ENCODE results near the gene DTNA.

The DTNA gene

DNA sequence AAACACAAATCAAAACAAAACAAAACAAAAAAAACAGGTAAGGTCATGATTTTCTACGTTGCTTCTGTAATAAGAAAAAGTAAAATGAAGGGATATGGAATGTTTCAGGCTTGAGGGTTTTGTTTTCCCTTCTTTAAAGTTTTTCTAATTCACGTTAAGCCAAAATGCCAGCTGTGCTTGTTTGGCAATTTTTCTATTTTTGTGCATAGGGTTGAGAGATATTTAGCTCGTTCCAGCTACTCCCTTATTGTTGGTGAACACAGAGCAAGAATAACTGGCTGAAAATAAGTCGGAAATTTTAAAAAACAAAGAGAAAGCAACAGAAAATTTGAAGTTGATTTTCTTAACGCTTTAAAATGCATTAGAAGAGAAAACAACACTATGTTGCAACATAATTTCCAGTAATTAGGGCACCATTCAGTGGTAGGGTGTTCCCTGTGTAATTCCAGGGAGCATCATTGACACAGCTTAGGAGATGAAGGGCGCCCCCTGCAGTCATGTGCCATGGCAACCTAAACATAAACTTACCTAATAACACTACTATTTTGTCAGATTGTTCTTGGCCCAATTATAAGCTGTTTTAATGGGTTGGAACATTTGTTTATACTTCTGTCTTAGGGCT is 99.5 kb downstream of the DTNA start:
- no peak for DNase-seq

DNA sequence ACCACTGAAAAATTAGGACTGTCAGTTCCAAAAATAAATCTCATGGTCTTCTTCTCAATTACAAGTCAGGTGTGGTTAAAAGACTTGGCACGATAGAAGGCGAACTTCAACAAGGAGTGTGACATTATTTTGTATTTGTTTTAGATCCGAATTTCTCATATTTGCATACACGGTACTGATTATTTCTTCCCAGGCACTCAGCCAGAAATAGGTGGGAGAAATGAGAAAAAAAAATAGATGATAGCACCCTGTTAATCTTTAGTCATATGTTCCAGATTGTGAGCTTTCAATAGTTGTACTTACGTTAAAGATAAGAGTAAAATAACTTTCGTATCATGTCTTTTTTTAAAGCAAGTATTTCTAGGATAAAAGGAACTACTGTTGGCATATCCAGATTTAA is 106.1 kb downstream of the DTNA start:
- DNase-seq: no peak

DNA sequence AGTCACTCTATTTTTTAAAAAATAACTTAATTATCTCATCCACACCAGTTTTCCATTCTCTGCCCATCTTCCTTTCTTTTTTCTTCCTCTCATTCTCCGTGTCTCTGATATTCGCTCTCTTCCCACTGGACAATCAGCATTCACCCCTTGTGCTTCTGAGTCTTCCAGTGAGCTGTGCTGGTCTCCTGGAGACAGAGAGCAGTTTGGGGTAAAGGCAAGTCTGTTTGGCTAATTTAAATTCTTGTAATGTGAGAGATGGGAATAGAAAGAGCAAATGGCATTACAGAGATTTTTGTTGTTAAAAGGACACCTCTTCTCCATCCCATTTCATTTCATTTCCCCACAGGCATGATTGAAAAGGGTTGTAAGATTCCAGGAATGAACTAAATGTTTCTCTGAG is 107.5 kb downstream of the DTNA start:
- no peak for DNase-seq

DNA sequence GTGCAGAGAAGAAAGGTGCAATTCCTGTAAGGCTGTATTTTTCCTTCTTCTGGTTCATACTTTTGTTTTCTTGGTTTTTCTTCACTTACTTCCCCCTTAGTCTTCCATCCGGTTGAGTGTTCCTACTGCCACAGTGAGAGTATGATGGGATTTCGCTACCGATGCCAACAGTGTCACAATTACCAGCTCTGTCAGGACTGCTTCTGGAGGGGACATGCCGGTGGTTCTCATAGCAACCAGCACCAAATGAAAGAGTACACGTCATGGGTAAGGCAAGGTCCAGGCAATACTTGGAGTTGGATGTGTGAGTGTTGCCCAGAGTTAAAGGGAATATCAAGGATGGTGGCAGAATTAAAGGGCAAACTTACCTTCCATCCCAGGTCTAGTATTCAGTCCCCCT is 108.0 kb downstream of the DTNA start:
- no peak for DNase-seq

DNA sequence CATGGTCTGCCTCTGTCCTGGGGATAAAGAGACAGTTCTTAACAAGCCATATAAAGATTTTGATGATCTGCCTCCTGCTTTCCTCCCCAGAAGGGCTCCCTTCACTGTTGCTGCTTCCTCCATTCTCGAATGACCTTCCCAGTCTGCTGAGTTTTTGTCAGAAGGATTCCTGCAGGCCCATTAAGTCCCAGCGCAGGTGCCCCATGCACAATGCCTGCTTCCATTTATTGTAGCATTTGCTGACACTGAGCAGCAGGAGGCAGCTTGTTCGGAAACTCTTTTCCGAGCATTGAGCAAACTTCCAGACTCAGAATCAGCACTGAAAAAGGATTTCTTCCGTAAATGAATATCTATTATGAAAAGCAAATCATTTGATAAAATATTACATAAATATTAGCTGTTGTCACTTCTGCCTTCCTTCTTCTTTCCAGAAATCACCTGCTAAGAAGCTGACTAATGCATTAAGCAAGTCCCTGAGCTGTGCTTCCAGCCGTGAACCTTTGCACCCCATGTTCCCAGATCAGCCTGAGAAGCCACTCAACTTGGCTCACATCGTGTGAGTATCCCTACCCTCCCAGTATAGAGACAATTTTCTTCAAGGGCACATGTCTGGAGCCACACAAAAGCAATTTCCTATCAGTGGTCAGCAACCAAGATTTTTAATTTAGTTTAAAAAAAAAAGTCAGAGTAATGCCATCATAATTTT is 110.4 kb downstream of the DTNA start:
- no peak for DNase-seq

DNA sequence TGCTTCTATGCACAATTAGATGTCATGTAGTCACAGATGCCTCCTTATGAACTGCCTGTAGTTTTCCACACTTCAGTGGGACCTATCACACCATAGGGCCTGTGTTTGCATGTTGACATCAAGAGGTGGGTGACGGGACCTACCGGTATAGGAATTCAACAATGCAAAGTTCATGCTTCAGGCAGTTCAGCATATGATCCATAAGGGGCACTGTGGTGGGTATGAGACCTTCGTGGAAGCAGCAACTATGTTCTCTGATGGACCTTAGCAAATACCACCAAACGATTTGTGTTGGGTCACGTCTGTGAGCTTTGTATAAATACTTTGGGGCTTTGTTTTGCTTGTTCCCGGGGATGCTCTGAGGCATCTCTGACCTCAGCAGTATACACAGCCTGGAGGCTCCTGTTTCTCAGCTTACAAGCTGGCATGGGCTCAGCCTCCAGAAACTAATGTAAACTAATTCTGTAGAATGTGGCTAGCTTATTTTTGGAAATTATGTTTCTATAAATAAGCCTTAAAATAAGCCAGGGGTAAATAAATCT is 111.6 kb downstream of the DTNA start:
- no peak for DNase-seq

DNA sequence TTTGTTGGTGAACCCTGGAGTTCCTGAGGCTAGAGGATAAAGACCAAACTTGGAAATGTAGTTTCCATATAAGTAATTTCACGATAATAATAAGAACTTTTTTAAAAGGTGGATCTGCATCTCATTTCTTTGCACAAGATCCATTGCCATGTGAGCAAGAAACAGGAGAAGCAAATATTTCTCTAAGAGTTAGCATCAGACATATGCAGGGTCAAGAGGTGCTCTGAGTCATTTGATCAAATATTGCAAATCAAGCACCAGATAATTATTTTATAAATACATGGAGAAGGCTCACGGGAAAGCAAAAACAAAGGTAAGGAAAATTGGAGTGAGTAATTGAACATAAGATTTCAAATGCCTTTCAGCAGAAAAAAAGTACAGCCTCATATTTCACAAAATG is 118.0 kb downstream of the DTNA start:
- no peak for DNase-seq

DNA sequence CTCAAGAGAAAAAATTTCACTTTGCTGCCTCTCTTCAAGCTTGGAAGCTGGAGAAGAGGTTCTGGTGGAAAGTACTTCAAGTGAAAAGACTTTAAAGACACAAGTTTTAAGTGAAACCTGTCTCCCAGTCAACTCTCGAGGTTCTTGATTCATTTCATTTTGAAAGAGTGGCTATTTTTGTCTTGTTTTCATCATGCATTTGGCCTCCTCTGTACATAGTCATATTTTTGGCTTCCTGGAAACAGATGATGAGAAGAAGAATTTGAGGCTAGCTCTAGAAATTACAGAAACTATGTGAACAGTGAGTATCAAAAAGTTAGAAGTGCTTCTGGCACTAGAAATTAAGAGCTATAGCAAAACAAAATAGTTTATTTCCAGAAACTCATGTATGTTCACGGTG is 124.8 kb downstream of the DTNA start:
- no peak for DNase-seq

DNA sequence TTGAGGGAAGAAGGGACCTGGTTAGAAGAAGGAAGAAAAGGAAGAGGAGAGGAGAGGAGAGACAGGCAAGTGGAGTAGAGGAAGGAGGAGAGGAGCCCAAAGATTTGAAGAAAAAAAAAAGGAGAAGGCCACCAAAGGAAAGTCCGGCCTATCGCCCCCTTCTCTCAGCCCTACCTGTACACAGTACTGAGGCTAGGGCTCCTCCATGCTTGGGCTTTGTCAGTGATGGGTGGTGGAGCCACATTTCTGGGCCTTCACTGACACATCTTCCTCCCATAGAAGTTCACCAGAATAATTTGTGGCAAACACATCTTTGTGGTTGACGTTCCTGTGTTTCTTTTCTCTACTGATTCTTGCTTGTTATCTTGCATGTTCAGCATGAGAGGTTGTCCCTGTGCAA is 125.4 kb downstream of the DTNA start:
- DNase-seq: no peak

DNA sequence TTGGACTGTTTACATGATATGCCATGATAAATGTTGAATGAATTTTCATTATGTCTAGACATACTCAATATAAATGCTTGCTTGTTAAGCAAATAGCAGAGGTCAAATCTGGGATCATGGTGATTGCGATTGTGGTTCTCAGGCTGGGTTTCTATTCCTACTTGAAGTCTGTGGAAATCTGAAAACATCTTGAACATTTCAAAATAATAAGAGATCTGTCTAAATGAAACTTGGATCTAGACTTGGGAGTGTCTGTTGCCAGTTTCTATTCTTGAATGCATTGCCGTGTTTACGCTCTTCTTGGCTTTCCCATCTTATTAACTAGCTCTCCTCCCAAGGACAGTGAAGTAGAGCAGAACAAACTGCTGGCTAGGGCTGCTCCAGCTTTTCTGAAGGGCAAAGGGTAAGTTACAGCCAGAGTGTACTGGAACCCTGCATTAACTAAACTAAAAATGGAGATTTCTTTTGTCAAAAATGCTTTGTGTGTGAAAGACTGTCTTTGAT is 127.7 kb downstream of the DTNA start:
- DNase-seq: no peak

DNA sequence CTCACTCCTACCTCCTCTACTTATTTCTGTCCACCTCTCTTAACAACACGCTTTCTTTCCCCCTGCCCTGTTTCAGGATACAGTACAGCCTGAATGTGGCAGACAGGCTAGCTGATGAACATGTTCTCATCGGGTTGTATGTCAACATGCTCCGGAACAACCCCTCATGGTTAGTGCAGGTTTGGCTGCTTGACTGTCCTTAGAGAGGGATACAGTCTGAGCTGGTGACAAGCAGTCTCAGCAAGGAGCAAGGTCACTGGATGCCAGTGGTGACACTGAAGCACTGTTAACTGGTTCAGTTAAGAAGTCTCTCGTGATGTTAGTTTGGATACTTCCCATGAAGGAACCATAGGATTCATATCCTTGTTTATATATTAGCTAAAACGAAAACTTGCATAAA is 128.6 kb downstream of the DTNA start:
- no peak for DNase-seq

DNA sequence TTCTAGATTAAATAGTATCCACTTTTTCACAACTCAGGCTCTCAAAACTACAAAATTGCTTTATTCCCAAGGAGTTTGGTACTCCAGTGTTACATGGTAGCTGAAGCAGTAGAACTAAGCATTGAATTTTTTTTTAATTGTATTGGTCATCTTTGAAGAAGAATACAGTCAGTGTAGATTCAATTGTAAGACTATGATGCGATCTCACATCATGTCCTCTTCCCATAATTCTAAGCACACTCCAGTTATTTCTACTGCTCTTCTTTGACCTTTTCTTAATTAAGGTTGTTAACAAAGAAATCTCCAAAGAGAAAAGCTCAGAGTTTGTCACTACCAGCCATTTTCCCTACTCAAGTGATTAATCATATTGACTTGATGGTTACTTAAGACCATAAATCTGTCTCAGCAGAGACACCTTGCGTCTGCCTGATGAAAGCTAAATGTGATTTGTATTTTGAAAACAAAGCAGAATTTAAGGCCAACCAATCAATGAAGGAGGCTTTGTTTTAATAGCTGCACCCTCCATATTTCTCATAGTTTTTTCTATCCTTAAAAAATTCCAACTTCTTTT is 130.2 kb downstream of the DTNA start:
- DNase-seq: no peak

DNA sequence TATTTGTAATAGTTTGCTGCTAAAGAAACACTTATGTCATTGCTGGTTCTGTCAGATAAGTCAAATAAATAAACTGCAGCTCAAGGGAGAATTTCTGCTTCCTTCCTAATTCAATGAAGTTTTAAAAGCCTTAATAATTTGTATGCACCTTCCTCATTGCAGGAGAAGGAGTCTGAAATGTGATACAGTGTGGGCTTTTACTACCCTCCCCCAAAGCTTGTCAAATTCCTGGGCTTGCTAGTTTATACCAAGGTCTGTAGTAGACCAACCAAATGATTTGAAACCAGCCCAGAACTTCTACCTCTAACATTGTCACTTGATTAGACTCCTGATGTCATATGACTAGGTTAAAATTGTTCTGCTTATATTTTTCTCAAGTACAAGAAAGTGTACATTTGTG is 131.8 kb downstream of the DTNA start:
- no peak for DNase-seq

DNA sequence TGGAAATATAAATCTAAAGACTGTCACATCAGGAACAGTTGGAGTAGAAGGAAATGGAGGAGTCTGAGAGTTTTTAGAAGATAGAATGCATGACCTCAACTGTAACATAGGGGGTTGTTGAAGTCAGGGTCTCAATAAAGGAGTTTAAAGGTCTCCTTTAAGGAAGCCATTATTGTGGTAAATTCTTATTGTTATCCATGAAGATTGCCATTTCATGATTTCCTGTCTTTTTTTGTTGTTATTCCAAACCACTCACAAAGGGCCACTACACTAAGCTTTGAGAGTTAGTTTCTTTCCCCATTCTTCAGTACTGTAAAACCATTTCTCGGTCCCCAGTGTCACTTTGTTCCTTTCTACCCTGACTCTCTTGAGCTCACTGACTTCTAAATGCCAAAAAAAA is 134.0 kb downstream of the DTNA start:
- no peak for DNase-seq

DNA sequence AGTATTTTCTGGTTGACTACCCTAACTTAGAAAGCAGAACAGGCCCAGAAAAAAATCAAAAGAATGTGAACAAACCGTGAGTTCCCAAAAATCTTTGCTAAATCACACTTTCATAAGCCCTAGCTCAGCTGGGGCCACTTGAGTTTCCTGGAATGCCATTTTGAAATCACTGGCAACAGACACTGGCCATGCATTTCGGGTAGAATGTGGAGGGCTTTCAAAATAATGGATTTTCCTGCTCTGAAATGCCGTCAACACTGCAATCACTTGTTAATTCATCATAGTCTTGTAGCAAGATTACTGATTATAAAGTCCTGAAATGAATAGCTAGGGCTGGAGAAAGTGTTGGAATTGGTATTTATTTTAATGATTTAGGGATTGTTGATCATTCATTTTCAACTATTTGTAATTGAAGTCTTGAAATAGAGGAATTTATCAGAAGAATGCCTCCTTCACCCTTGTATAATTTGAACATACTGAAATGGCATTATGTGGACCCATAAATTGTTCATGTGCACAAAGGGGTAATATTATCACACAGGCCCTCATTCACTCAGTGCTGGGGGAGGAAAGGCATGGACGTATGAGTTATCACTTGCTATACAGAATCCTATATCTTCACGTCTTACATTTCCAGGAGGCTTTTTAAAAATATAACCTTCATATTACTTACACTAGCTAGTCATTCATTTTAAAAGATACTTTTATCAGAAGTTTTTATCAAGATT is 134.8 kb downstream of the DTNA start:
- DNase-seq: no peak

DNA sequence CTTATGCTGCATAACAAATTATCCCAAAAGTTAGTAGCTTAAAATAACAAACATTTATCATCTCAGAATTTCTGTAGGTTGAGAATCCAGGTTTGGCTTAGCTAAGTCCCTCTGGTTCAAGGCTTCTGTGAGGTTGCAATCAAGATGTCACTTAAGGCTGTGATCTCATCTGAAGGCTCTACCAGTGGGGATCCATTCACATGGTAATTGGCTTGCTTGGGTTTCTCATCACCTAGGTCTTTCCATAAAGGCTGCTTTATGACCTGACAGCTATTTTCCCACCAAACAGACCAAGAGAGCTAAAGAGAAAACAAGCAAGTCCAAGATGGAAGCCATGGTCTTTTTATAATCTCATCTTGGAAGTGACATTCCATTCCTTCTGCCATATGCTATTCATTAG is 137.3 kb downstream of the DTNA start:
- DNase-seq: no peak

DNA sequence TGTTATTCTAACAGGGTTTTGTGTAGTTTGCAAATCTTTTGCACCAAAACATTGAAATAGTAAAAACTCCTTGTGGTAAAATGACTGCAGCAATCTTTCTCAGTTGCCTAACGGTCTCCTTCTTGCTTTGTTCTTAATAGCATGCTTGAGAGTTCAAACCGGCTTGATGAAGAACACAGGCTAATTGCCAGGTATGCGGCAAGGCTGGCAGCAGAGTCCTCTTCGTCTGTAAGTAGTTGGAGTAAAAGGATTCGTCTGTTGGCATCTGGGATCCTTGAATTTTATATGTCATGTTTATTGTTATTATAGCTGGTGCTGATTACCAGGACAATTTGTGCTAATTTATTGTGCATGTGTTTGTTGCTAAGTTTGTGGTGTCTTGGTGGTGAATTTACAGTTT is 138.1 kb downstream of the DTNA start:
- no peak for DNase-seq

DNA sequence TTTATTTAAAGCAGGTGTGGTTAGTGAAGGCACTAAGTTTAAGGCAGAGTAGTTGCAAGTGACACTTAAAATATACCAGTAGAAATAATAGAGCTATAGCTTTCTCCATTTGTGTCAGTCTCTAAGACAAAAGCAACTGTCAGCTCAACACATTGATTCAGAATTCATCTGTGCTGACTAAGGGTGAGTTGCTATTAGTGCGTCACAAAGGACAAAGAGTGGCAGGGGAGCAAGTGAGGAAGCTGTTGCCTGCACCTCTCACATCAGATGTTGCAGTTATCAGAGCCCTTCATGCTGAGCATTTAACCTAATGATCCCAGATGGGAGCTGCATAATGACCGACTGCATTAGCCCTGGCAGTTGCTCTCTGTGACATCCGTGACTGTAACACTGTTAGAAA is 138.6 kb downstream of the DTNA start:
- DNase-seq: no peak

DNA sequence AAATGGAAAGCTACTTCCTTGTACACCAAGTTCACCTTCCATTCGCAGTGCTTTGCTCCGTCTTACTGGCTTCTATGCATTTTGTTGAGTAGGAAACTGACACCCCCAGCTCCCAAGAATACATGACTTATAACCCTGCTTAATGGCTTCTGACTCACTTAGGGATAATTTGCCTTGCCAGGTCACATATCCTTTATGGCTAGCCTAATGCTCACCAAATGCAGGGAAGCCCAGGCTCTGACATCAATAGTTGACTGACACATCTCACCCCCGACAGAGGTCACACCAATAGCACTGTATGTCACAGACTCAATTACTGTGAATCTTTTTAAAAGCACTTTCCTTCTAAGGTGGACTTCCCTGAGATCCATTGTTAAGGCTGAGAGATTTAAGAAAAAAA is 147.2 kb downstream of the DTNA start:
- DNase-seq: no peak

DNA sequence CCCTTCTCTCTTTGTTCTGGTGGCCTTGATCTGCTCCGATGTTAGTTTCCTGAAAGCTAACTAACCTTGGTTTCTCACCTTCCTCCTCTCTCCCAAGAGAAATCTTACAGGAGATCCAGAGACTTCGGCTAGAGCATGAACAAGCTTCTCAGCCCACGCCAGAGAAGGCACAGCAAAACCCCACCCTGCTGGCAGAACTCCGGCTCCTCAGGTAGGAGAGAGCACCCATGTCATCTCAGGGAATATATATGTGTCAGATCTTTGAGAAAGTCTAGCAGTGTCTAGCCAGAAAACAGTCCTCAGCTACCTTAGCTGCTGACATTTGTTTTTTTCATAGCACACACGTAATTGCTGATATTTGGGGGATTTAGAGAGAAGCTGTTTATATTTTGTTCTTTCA is 148.1 kb downstream of the DTNA start:
- DNase-seq: no peak

DNA sequence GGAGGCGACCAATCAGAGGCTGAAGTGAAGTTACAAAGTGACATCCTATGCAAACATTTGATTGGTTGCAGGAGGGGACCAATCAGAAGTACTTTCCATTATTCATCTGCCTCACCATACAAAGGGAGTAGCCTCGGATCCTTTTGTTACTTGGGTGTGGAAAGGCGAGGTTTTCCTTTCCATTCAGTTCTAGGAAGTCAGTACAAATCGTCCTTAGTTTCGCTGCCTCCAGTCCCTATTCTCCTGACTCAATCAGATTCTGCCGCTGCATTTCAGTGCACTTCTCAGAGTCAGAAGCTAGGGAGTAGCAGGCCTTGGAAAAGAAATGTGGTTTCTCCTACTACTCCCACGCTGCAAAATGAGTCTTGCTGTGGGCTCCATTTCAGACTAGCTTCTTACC is 149.4 kb downstream of the DTNA start:
- no peak for DNase-seq

DNA sequence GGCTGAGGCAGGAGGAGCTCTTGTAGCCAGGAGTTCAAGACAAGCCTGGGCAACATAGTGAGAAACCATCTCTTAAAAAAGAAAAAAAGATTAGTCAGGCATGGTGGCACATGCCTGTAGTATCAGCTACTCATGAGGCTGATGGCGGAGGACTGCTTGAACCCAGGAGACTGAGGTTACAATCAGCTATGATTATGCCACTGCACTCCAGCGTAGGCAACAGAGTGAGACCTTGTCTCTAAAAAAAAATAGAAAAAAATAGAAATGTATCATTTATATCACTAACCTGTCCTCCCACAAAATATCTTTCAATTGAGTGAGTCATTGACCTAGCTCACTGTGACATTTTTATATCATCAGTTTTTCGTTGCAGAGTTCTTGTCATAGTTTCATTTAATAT is 152.5 kb downstream of the DTNA start:
- DNase-seq: no peak

DNA sequence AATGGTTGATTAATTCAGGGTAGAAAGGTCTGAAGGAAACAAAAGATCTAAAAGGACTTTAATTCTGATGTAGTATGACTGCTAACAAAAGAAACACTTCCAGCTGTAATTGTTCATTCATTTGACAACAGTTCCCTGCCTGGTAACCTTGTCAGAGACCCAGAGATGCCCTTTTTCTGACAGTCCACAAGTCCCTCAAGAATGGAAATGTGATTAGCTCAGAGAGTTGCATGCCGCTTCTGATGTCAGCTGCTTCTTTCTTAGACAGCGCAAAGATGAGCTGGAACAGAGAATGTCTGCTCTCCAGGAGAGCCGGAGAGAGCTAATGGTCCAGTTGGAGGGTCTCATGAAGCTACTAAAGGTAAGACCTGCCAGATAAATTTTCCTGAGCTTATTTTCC is 153.6 kb downstream of the DTNA start:
- no peak for DNase-seq
